ENCODE data around the gene PRDM16.

DNA sequence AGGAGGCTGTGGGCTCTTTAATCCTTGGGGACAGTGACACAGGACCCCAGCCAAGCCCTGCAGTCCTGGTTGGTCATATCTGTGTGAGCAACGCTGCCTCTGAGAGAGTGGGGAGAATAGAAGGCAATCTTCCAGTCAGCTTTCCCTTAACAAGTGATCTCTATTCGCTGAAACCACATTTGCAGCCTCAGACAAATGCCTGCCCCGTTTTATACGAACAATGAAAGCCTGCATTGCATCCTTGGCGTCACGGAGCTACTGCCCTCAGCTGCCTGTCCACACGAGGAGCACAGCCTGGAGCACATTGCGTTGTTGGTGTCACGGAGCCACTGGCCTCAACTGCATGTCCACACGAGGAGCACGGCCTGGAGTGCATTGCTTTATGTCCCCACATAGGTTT lies 235.2 kb downstream of the PRDM16 start:
- TF ChIP-seq POLR2A (IDR thresholded peaks at IDR 0.05; ENCODE audit: extremely low read depth, insufficient read length) = no peak
- TF ChIP-seq, protein P1, sequence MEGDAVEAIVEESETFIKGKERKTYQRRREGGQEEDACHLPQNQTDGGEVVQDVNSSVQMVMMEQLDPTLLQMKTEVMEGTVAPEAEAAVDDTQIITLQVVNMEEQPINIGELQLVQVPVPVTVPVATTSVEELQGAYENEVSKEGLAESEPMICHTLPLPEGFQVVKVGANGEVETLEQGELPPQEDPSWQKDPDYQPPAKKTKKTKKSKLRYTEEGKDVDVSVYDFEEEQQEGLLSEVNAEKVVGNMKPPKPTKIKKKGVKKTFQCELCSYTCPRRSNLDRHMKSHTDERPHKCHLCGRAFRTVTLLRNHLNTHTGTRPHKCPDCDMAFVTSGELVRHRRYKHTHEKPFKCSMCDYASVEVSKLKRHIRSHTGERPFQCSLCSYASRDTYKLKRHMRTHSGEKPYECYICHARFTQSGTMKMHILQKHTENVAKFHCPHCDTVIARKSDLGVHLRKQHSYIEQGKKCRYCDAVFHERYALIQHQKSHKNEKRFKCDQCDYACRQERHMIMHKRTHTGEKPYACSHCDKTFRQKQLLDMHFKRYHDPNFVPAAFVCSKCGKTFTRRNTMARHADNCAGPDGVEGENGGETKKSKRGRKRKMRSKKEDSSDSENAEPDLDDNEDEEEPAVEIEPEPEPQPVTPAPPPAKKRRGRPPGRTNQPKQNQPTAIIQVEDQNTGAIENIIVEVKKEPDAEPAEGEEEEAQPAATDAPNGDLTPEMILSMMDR (IDR thresholded peaks at IDR 0.05; ENCODE audit: low read depth, low read length) = no peak
- TF ChIP-seq, protein P2, sequence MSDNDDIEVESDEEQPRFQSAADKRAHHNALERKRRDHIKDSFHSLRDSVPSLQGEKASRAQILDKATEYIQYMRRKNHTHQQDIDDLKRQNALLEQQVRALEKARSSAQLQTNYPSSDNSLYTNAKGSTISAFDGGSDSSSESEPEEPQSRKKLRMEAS (IDR thresholded peaks at IDR 0.05; ENCODE audit: low read depth, low read length) = no peak
- no peak for TF ChIP-seq MYC (IDR thresholded peaks at IDR 0.05; ENCODE audit: low read depth, low read length)
